Fibroblast of the conjunctiva (primary cell): ENCODE measurements around the gene GABARAPL2.
"Not testable (repeated sequence)": the region's sequence is repeated elsewhere in the genome, so short reads cannot be mapped to it uniquely, and the experiment has no call there.

Experiments
- DNase-seq: peaks from one replicate; pipeline ENCODE4 v3.0.0-alpha.2; 2010; ENCODE audit warnings: low read depth

The GABARAPL2 gene

GRCh38 chr16:75591927-75592326 is 25.7 kb downstream of the GABARAPL2 start:
- not testable (repeated sequence) for DNase-seq

DNA sequence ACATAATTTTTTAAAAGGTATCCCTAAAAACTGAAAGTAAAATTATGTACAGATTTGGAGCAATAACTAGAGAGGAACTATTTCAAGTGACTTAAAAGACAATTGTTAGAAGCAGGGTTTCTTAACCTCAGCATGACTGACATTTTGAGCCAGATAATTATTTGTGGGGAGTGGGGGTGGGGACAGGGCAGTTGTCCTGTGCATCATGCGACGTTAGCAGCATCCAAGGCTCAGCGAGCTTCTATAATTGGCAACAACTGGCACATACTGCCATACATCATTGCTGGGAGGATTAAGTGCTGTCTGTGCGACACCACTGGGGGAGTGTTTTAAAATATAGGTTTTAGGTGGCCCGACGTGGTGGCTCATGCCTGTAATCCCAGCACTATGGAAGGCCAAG is 27.1 kb downstream of the GABARAPL2 start:
- no peak for DNase-seq

- peak; percentile 32 for DNase-seq
These were observed 27.9 kb downstream of the GABARAPL2 start for GRCh38 chr16:75593825-75594820.

DNA sequence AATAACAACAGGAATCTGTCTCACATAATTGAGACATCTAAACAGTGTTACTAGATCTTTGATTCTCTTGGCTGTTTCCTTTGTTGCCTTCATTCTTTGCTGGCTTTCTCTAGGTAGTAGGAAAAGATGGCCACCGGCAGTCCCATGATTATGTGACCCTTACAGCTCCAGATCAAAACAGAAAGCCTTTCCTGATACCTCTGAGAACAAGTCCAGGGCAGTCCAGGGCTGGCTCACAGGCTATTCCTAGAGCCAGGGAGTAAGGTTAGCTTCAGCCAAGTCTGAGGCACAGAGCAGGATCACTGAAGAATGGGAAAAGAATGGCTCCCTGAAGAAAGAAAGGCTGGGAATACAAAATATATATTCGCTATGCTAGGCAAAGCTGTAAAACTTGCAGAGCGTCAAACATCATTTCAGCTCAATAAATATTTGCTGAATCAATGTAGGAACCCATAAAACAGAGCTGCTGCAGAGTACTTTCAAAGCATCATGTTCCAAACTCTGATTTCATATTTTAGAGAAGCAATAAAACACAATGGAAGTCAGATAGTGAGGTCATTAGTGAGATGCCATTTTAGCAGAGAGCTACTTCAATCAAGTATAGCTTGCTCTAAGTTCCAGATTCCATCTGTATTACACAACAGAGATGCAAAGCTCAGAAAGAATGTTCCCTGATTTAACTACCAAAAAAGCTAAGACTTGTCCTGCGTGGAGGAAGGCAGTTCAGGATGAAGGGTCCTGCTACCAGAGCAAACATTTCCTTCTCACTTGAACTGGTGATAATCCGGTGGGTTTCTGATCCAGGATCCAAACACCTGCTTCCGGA is 33.5 kb downstream of the GABARAPL2 start:
- DNase-seq: no peak

GRCh38 chr16:75603241-75603640 is 37.1 kb downstream of the GABARAPL2 start:
- DNase-seq: no peak

DNA sequence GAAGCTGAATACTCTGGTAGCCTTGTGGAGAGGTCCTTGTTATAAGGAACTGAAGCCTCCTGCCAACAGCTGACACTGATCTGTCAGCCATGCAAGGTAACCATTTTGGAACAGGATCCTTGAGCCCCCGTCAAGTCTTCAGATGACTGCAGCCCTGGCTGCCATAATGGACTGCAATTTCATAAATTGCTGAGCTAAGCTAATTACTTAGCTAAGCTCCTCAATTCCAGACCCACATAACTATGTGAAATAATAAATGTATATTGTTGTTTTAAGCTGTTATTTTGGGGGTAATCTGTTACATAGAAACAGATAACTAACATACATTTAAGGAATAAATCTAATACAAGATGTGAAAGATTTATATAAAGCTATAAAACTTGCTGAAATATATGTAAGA is 40.3 kb downstream of the GABARAPL2 start:
- no peak for DNase-seq

DNA sequence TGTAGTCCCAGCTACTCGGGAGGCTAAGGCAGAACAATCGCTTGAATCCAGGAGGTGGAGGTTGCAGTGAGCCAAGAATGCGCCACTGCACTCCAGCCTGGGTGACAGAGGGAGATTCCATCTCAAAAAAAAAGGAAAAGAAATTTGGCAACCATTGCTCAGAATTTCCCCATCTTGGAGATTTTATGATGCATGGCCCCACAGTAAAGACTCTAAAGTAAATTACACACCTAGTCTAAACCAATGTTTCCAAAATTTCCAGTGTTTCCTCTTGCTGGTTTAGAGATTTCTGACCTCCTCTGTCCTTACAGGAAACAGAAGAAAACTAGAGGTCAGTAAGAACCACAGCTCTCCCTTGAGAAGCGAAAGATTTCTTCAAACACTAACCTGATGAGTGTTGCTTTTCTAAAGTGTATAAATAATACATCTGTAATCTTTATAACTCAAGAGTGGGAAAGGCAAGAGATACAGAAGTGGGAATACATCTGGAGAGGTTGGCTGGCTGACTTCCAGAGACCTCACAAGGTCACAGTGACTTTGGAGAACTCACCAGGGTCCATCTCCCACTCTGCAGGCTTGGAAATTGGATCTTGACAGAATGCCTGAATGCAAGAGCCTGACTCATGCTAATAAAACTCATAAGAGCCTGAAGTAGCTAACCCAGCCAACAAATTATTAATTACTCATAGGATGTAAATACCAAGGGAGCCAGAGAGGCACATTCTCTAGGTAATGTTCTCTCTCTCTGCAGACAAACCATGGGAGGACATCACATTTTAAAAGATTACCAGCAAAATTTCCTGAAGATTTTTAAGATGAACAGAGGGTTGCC is 48.1 kb downstream of the GABARAPL2 start:
- DNase-seq: no peak

DNA sequence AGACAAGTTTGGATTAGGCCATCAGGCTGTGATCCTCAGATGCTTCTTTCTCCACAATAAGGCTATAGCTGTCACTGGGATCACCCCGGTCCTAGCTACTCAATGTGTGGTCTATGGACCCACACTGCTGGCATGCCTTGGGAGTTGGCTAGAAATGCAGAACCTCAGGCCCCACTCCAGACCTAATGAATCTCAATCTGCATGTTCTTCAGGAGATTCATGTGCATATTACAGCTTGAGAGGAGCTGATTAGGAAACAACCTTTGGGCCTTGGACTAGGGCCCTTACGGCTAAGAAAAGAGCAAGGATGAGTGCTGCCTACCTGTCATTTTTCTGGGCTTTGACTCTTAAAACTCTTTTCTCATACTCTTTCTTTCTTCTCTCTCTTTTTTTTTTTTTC is 49.4 kb downstream of the GABARAPL2 start:
- DNase-seq: no peak

GRCh38 chr16:75616521-75617010 is 50.4 kb downstream of the GABARAPL2 start:
- no peak for DNase-seq

GRCh38 chr16:75617121-75617520 is 50.9 kb downstream of the GABARAPL2 start:
- DNase-seq: no peak

DNA sequence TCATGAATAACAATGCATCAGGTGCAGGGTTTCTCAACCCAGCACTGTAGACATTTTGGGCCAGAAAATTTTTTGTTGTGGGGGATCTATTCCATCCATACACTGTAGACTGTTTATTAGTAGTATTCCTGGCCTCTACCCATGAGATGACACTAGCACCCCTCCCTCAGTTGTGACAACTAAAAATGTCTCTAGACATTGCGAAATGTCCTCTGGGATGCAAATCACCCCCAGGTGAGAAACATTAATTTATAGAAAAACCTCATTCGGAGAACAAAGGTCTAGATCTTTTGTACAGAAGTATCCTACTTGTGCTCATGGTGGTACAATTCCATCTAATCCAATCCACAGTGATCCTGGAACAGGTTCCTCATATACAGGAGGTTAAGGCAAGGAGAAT is 52.6 kb downstream of the GABARAPL2 start:
- DNase-seq: no peak

DNA sequence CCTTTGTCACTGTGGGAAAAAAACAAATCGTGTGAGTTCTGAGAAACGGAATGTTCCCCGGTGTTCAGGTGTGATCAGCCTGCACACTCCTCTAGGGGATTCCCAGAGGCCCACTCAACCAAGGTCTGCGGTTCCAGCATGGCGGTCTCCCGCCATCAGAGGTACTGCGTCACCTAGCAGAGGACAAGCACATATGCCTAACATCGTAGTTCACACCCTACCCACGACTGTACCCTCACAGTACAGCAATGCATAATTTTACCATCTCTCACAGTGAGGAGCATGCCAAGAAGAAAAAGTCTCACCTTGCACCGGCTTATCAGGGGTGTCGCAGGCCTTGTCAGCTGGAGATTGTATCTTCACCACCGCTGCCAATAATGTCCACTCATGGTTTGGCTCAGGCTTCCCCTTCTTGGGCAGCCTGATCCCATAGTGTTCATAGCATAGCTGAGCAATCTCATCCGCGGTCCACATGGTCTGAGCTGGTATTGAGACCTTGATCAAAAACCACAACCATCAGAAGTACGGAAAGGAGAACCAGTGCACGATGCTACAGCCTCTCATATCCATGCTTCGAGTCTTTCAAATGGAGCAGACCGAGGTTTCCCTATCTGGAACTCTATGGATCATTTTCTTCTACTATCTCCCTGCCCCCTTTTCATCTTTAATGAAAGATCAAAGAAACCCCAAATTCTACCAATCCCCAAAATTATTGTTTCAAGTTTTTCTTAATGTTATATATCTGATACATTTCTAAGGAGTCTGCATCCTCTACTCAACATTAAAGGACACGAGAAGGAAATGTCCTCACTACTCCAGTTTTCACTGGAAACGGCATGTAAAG is 54.4 kb downstream of the GABARAPL2 start:
- no peak for DNase-seq

- no peak for DNase-seq
These were observed 54.9 kb downstream of the GABARAPL2 start for GRCh38 chr16:75621170-75621477.

GRCh38 chr16:75622761-75623605 is 56.8 kb downstream of the GABARAPL2 start, which contains the start of gene ADAT1:
TSS of gene ADAT1 (minus strand) at chr16:75623281. CDS start at chr16:75620799, 2,482 bp downstream.
- DNase-seq: peak; percentile 95

DNA sequence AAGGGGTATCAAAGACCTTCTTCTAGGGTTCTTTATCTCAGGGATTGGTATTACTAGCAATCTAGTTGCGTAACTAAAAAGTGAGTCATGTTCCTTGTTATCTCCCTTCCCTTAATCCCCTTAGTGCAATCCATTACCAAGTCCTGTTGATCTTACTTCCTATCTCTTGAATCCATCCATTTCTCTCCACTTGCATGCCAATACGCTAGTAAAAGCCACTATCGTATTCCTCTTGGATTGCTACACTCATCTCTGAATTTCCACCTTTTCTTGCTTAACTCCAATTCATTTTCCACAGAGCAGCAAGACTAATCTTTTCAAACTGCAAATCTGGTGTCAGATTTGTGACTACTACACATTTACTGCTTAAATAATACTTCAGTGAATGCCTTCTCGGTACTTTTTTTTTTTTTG is 58.7 kb downstream of the GABARAPL2 start:
- DNase-seq: no peak

DNA sequence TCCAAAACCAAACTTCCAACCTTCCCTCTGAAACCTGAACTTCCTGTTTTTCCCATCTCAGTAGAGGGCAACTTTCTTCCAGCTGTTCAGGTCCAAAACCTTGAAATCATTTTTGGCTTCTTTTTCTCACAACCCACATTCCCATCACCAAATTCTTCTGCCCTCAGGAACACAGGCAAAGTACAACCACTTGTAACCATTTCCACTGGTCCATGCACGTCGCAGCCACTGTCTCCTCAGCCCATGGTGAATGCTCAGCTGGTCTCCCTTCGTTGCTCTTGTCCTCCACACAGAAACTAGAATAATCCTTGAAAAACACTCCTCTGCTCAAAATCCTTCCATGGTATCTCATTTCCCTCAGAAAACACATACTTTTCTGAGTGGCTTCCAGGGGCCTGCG is 60.6 kb downstream of the GABARAPL2 start:
- DNase-seq: no peak
